Stimulated activated naive CD4-positive, alpha-beta T cell (primary cell): Measurements from ENCODE around the gene PHKA2.
A peak's percentile ranks its signal among the peaks of the same experiment; 100 is the strongest.

Experiments
- DNase-seq, 6 experiments: peaks; one replicate each; lab custom pipeline; 2025; lab: John Stamatoyannopoulos, UW

The PHKA2 gene

GRCh38 chrX:18888281-18888680 lies 95.6 kb downstream of the PHKA2 start:
- DNase-seq: no peak

DNA sequence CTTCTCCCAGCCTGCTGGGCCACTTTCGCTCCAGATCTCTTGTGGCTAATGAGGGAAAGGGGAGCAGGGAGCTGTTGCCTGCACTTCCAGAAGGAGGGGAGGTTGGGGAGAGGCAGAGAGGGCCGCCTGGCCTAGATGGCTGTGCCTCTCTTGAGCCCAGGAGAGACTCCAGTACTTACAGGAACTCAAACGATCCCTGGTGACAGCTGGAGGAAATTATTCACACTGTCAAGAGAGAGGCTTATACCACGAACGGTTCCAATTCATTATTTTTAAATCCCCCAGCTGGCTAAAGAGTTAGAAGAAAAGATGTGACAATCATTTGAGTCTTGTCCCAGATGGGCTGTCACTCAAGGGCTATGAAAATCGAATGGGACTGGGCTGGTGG lies 96.1 kb downstream of the PHKA2 start:
- no peak for DNase-seq

- peak in 3 of 6 experiments; percentile 5 to 12 (median 7) for DNase-seq
These were observed 96.6 kb downstream of the PHKA2 start for GRCh38 chrX:18887177-18887824.

GRCh38 chrX:18886344-18887161 lies 97.4 kb downstream of the PHKA2 start:
- peak; percentile 2 to 43 (median 23) for DNase-seq

DNA sequence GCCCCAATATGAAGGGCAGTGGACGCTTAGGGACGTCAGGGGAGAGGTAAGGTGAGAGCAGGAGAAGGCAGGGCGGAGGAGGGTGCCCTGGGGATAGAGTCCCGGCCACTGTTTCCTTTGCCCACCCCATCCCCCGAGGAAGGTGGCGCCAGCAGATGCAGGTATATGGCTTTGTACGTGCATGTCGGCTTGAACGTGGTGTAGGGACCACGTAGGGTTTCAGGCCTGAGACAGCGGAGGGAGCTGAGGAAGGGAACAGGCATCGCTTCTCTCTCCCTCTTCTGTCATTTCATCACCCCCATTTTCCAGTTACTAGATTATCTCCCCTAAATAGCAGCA lies 97.9 kb downstream of the PHKA2 start:
- DNase-seq: peak in 2 of 6 experiments; percentile 37 to 39

DNA sequence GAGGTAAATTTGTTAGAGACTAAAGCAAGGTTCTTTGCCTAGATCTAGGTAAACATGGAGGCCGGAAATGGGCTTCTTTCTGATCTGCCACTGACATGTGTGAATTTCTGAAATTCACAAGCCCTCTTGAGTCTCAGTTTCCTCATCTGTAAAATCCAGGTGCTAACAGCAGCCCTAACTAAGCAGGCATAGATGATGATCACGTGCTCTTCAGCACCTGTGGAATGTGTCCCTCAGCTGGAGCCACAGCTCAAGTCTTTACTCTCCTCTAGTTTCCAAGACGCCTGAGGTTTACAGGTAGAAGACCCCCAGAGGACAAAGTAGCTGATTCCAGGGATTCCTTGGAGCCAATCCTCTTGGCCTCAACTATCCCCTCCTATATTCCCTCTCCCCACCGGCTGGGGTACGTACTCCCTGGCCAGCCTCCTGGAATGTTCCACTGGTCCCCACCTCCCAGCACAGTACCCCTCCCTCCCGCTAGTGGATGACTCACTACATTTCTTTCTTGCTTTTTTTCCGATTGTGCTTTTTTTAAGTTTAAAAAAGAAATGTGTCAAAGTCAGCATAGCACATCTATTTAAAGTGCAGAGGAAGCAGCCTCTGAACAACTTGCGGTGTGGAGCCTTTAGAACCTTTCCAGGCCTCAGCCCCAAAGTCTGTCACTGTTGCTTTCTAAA lies 98.4 kb downstream of the PHKA2 start:
- peak in 4 of 6 experiments; percentile 2 to 38 (median 32) for DNase-seq

GRCh38 chrX:18884916-18885315 lies 99.0 kb downstream of the PHKA2 start:
- DNase-seq: no peak

DNA sequence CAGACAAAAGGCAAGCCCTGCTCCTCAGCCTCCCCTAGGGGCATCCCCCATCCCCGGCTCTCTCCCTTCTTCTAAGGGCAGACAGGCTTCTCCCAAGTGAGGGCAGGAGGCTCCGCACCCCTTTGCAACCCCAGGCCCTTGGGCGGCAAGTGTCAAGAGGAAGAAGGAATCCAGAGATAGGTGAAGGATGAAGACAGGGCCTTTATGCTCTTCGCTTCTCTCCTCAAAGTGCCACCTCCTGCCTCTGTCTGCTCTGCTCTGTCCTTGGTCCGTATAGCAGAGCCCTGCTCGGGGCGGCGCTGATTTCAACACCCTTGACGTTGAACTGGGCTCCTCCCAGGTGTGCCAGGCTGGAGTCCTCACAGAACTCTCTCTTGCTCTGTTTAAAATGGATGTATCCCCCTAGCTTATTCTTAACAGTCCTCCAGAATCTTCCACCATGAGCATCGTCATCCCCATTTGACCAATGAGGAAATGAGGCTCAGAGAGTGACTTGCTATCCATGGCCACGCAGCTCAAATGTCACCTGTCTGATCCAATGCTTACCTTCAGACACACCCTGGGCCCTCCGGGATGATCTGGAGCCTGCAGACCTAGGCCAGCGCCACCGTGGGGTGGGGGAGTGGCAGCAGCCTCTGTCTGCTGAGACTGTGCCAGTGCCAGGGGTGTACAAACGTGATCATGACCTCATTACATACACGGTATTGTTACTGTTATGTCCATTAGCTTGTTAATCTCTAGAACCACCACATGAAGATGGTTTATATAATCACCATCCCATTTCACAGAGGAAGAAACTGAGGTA lies 99.8 kb downstream of the PHKA2 start:
- no peak for DNase-seq

DNA sequence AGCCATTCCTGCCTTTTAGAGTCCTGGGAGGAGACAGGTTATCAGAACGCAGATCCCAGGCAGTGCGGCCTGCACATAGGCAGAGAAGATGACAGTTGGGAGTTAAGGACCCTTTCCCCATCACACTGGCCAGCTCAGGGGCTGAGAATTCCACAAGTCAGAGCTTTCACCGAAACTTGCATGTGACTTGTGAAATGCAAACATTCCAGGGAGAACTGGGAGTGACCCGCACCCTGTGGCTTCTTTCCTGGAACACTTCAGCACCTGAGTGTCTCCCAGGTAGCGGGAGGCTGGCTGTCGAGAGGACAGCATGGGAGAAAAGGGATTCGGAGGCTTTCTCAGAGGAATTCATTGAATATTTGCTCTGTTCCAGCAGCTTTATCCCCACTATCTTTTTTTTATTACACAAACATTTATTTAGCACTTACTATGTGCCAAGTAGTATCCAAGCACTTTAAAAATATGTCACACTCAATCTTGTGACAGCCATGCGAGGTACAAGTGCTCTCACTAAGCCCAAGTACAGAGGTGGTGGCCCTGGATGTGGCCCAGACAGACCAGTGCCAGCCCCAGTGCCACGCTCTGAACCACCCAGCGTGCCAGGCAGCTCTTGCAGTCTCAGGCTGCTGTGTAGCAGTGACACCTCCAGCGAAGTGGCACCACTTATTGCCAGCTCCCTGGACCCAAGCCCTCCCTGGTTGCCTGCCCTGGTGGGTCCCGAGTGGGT lies 100.5 kb downstream of the PHKA2 start:
- no peak for DNase-seq

DNA sequence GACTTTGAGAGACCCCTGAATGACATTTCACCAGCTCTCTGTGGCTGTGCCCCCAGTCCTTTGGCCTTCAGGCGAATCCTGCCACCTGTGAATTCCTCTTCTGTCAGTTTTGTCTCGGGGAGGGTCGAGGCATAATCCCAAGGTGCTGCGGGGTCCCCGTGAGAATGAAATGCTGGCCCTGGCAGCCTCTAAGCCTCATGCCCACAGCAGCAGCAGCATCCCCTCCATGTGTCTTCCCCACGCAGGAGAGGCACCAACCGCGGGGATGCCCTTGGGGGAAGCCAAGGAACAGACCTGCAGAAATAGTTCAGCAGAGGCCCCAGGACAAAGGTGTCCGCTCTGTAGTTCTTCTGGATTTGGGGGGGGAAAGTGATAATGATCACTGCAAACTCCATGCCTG lies 104.8 kb downstream of the PHKA2 start:
- DNase-seq: no peak

DNA sequence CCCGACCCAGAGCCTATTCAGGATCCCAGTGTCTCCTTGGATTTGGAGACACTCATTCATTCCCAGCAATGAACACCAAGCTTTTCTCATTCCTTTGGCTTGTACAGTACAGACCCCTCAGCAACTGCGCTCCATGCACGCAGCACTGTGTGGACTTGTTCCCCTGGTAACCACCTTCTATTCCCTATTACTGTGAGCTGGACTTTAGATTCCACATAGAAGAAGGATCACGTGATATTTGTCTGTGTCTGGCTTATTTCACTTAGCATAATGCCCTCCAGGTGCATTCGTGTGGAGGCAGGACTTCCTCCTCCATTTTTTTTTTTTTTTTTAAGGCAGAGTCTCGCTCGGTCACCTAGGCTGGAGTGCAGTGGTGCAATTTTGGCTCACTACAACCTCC lies 106.4 kb downstream of the PHKA2 start:
- DNase-seq: no peak

- no peak for DNase-seq
These were observed 108.5 kb downstream of the PHKA2 start for GRCh38 chrX:18875256-18875878.

DNA sequence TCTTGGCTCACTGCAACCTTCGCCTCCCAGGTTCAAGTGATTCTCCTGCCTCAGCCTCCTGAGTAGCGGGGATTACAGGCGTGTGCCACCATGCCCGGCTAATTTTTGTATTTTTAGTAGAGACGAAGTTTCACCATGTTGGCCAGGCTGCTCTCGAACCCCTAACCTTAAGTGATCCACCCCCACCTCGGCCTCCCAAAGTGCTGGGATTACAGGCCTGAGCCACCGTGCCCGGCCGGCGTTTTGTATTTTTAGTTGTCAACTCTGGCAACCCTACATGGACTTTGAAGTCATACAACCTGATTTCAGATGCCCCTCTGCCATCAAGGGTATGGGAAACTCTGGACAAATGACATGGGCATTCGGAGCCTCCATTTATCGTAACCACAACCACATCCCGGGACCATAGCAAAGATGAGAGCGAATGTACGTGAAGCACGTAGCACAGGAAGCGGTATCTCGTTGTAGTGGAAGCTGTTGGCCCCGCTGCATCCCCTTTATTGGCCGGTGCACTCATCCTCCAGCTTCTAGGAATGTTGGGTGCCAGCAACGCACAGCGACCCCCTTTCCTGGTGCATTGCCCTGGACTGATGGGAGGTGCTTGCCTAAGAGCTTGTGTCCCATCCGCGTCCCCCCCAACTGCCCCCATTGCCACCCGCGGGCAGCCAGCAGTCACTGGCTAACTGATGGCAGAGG lies 109.2 kb downstream of the PHKA2 start:
- no peak for DNase-seq

GRCh38 chrX:18873836-18874235 lies 110.1 kb downstream of the PHKA2 start:
- no peak for DNase-seq

DNA sequence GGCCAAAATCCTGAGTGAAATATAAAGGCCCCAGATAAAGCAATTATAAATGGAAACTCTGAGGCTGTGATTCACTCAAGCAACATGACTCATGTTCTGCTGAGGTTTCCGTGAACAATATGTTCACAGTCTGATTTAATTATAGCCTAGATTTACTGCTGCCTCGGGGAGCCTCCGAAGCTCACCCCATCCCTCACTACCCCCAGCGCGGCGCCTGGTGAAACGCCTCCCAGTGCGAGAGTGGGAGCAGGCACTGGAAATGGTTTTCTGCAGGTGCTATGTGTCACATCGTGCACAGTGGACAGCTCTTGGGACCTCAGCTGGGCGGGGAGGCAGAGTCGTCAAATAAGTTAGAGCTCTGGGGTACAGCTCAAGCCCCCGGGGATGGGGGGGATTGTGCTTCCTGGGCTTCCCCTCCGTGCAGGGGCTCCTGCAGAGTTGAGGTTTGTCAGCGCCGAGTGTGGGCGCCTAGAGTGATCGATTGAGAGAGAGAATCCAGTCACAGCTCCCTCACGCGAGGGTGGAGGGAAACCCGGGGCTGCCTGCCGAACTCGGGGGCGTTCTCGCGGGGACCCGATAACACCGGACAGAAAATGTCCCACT lies 110.6 kb downstream of the PHKA2 start:
- DNase-seq: no peak

GRCh38 chrX:18872621-18873020 lies 111.3 kb downstream of the PHKA2 start:
- no peak for DNase-seq

GRCh38 chrX:18871970-18872369 lies 111.9 kb downstream of the PHKA2 start:
- no peak for DNase-seq

DNA sequence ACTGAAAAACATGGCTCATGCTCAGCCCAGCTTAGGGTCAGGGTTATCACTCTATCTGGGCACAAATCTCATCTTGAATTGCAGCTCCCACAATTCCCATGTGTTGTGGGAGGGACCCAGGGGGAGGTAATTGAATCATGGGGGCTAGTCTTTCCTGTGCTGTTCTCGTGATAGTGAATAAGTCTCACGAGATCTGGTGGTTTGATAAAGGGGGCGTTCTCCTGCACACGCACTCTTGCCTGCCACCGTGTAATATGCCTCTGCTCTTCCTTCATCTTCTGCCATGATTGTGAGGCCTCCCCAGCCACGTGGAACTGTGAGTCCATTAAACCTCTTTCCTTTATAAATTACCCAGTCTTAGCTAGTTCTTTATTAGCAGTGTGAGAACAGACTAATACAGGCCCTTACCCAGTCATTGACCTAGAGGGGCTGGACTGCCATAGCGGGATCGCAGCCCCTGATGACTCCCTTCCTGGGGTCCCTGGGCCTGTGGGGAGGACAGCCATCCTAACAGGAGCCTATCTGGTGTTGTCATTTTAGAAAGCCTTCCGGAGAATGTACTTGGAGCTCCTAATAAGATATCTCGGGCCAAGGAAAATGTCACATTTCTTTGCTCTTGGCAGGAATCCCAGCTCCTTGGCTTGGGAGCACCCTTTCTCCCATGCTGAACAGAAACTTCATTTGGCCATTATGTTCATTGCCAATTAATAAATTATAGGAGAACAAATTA lies 112.6 kb downstream of the PHKA2 start:
- DNase-seq: no peak

DNA sequence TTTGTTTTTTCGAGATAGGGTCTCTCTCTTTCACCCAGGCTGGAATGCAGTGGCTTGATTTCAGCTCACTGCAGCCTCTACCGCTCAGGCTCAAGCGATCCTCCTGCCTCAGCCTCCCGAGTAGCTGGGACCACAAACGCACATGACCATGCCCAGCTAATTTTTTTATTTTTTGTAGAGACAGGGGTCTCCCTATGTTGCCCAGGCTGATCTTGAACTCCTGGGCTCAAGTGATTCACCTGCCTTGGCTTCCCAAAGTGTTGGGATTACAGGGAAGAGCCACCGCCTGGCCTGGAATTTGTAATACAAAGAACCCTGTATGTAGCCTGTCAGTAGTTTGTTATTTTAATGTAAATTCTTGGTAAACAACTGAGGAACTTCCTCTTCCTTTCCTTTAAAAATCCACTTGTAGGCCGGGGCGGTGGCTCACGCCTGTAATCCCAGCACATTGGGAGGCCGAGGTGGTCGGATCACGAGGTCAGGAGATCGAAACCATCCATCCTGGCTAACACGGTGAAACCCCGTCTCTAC lies 119.5 kb downstream of the PHKA2 start:
- no peak for DNase-seq
